Head of caudate nucleus (tissue), 42 donors: ENCODE measurements around the gene ZNF487.
"Not testable (repeated sequence)": the region's sequence is repeated elsewhere in the genome, so short reads cannot be mapped to it uniquely, and the experiment has no call there.

ENCODE experiments used
- DNase-seq, 42 donors: peaks; one replicate each; pipeline versions ENCODE4 v3.0.0 to v3.0.0-alpha.2; 2020 to 2021; ENCODE audit warnings: mixed read lengths in 7 of 42
- intact Hi-C: fragments of 100-400 bp; cut with DNase I; formaldehyde crosslinking; loops from one replicate; pipeline ENCODE4 v1.15.0; 2022

Gene ZNF487

DNA sequence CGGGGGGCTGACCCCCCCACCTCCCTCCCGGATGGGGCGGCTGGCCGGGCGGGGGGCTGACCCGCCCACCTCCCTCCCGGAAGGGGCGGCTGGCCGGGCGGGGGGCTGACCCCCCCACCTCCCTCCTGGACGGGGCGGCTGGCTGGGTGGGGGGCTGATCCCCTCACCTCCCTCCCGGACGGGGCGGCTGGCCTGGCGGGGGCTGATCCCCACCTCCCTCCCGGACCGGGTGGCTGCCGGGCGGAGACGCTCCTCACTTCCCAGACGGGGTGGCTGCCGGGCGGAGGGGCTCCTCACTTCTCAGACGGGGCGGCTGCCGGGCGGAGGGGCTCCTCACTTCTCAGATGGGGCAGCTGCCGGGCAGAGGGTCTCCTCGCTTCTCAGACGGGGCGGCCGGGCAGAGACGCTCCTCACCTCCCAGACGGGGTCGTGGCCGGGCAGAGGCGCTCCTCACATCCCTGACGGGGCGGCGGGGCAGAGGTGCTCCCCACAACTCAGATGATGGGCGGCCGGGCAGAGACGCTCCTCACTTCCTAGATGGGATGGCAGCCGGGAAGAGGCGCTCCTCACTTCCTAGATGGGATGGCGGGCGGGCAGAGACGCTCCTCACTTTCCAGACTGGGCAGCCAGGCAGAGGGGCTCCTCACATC is 28.3 kb downstream of the ZNF487 start:
- intact Hi-C loops, result not testable (repeated sequence)

DNA sequence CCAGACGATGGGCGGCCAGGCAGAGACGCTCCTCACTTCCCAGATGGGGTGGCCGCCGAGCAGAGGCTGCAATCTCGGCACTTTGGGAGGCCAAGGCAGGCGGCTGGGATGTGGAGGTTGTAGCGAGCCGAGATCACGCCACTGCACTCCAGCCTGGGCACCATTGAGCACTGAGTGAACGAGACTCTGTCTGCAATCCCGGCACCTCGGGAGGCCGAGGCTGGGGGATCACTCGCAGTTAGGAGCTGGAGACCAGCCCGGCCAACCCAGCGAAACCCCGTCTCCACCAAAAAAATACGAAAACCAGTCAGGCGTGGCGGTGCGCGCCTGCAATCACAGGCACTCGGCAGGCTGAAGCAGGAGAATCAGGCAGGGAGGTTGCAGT is 28.8 kb downstream of the ZNF487 start:
- intact Hi-C loops, DNase-seq: not testable (repeated sequence)

More for the DNA sequence above, 28.3 kb downstream of the ZNF487 start:
- DNase-seq, result not testable (repeated sequence)

DNA sequence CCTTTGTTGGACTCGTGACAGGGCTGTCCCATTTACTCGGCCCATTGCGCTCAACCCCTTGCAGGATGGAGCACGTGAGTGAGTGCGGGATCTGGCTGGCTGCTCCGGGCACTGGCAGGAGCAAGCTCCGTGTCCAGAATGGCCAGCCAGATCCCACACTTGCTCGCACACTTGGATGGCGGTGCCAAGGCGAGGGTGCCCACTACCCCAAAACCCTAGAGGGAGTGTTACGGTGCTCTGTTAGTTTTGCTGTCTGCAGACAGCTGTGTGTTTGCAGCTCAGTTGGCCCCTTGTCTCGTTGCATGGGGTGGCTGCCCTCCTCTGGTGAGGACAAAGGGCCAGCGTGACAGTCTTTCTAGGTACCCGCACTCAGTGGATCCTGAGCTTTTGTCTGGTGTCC is 34.2 kb downstream of the ZNF487 start:
- no peak for DNase-seq
- intact Hi-C loops, result no loop called here

GRCh38 chr10:43471935-43472720 is 35.2 kb downstream of the ZNF487 start:
- intact Hi-C loops, result no loop called here
- DNase-seq, result no peak

DNA sequence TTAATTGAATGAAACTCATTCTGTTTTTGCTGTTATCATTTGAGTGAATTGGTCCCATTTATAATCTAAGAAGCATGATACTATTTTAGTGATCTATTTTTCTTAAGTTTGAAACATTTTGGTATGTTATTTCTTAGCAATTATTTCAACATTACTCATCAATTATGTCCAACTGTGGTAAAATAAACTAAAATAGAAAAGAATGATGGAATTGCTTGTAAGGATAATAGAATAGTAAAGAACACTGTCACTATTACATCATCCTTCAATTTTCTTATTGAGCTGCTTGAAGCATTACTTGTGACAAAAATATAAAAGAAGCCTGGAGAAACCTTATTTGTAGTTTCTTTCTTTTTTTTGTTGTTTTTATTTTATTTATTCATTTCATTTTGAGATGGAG is 42.4 kb downstream of the ZNF487 start:
- intact Hi-C loops, result no loop called here
- no peak for DNase-seq

DNA sequence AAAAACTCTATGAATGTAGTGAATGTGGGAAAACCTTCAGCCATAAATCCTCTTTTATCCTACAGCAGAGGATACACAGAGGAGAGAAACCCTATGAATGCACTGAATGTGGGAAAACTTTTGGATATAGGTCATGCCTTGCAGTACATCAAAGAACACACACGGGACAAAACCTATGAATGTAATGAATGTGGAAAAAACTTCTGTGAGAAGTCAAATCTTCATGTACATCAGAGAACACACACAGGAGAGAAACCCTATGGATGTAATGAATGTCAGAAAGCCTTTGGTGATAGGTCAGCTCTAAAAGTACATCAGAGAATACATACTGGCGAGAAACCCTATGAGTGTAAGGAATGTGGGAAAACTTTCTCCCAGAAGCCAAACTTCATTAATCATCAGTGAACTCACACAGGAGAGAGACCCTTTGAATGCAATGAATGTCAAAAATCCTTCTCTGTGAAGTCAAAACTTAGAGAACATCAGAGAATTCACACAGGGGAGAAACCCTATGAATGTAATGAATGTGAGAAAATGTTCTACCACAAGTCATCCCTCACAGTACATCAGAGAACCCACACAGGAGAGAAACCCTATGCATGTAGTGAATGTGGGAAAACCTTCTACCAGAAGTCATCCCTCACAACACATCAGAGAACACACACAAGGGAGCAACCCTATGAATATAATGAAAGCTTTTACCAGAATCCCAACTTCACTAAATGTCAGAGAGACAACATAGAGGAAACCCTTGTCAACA is 45.6 kb downstream of the ZNF487 start:
- no peak for DNase-seq
- intact Hi-C loops, result no loop called here

DNA sequence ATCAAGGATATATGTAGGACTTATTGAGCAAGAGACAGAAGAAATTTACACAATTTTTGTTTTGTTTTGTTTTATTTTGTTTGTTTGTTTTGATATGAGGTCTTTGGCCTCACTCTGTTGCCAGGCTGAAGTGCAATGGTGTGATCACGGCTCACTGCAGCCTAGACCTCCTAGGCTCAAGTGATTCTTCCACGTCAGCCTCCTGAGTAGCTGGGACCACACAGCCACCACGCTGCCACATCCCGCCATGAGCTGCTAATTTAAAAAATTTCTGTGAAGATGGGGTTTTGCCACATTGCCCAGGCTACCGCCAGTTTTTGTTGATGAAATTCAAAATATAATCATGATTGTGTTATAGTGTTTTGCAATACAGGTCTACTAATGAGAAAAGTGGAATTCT is 54.9 kb downstream of the ZNF487 start:
- DNase-seq, result no peak
- intact Hi-C loops, result no loop called here

DNA sequence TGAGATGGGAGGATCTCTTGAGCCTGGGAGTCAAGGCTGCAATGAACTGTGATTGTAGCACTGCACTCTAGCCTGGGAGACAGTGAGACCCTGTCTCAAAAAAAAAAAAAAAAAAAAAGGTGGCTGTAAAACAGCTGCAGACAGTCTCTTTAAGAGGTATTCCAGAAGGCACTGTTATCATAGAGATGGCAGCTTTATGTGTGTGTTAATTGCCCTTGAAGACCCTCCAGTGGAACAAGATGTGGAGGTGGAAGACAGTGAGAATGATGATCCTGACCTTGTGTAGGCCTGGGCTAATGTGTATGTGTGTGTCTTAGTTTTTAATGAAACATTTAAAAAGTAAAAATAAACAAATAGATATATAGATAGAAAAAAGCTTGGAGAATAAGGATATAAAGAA is 66.0 kb downstream of the ZNF487 start:
- no peak for DNase-seq
- intact Hi-C loops, result no loop called here

DNA sequence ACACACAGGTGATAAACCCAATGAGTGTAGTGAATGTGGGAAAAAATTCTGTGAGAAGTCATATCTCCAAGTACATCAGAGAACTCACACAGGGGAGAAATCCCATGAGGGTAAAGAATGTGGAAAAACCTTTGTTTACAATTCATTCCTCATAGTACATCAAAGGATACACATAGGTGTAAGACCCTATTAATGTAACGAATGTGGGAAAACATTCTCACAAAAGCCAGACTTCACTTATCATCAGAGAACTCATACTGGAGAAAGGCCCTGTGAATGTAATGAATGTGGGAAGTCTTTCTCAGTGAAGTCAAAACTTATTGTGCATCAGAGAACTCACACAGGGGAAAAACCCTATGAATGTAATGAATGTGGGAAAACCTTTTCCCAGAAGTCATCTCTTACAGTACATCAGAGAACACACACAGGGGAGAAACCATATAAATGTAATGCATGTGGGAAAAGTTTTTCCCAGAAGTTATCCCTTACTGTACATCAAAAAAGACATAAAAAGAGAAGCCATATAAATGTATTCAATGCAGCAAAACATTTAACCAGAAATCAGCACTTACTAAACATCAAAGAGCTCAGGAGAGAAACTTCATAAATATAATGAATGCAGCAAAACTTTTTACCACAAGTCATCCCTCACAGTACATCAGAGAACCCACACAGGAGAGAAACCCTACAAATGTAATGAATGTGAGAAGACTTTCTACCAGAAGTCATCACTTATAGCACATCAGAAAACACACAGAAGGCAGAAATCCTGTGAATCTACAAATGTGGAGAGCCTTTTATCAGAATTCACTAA is 87.7 kb downstream of the ZNF487 start:
- intact Hi-C loops, result no loop called here
- no peak for DNase-seq
